Neural crest cell (in vitro differentiated cells): ENCODE measurements around the gene AQP7. TPM values are rescaled to one million over a fixed set of nuclear protein-coding genes. Genes with fewer than 3 reads are reported as not detected.

ENCODE experiments used
- DNase-seq: peaks from one replicate; pipeline ENCODE4 v3.0.0; 2021; ENCODE audit warnings: low read depth, mixed read lengths, low spot score
- H3K27ac Mint-ChIP-seq: one replicate; pipeline ENCODE4 v1.8.0; 2021; ENCODE audit warnings: mild to moderate bottlenecking, mixed read lengths; ENCODE audit not compliant: unreplicated experiment
- H3K27me3 Mint-ChIP-seq: 2 replicates; pipeline ENCODE4 v1.8.0; 2021; ENCODE audit warnings: low read depth, mild to moderate bottlenecking, mixed read lengths
- H3K36me3 Mint-ChIP-seq: 2 replicates; pipeline ENCODE4 v1.8.0; 2021; ENCODE audit warnings: low read depth, mild to moderate bottlenecking, mixed read lengths
- H3K4me1 Mint-ChIP-seq: 2 replicates; pipeline ENCODE4 v1.8.0; 2021; ENCODE audit warnings: mixed read lengths
- H3K4me3 Mint-ChIP-seq: one replicate; pipeline ENCODE4 v1.8.0; 2021; ENCODE audit warnings: mild to moderate bottlenecking, mixed read lengths
- H3K9me3 Mint-ChIP-seq: 2 replicates; pipeline ENCODE4 v1.8.0; 2021; ENCODE audit warnings: mixed read lengths
- total RNA-seq: library from RNA; stranded (reverse); gene quantifications from 2 replicates; pipeline ENCODE4 v1.2.1, GENCODE V29; 2021
- TF ChIP-seq, protein P1 (sequence below): fragments of 200-600 bp; sonication (generic); conservative IDR thresholded peaks from 2 replicates; pipeline ENCODE4 v1.5.0; 2021; ENCODE audit warnings: antibody characterized with exemption, mild to moderate bottlenecking

The AQP7 gene
- total RNA-seq, 1 donor from 2014 or later = 0.98 TPM

DNA sequence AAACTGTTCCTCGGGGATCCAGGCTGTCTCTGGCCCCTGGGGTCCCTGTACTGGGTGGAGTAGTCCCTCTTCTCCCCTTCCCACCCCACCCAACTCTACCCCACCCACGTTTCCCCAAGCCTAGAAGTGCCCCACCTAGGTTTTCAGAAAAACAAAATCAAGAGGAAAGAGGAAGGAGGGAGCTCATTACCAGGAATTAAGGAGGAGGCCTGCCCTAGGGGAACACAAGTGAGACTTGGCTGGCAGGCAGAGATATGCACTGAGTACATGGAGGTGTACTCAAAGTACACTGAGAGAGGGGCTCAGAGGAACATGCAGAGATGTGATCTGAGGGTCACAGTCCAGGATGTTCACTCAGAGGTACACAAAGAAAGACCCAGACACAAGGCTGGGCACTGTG lies 34.8 kb upstream of the AQP7 start:
- TF ChIP-seq, protein P1, sequence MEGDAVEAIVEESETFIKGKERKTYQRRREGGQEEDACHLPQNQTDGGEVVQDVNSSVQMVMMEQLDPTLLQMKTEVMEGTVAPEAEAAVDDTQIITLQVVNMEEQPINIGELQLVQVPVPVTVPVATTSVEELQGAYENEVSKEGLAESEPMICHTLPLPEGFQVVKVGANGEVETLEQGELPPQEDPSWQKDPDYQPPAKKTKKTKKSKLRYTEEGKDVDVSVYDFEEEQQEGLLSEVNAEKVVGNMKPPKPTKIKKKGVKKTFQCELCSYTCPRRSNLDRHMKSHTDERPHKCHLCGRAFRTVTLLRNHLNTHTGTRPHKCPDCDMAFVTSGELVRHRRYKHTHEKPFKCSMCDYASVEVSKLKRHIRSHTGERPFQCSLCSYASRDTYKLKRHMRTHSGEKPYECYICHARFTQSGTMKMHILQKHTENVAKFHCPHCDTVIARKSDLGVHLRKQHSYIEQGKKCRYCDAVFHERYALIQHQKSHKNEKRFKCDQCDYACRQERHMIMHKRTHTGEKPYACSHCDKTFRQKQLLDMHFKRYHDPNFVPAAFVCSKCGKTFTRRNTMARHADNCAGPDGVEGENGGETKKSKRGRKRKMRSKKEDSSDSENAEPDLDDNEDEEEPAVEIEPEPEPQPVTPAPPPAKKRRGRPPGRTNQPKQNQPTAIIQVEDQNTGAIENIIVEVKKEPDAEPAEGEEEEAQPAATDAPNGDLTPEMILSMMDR = no peak
- no peaks in the 10 kb centered on the region for H3K4me1 Mint-ChIP-seq
- no peak for DNase-seq
- no peaks in the 10 kb centered on the region for H3K27me3 Mint-ChIP-seq
- no peak overlapping the region for H3K27ac Mint-ChIP-seq
- no peak overlapping the region for H3K4me3 Mint-ChIP-seq
- no peaks in the 10 kb centered on the region for H3K36me3 Mint-ChIP-seq
- no peaks in the 10 kb centered on the region for H3K9me3 Mint-ChIP-seq

DNA sequence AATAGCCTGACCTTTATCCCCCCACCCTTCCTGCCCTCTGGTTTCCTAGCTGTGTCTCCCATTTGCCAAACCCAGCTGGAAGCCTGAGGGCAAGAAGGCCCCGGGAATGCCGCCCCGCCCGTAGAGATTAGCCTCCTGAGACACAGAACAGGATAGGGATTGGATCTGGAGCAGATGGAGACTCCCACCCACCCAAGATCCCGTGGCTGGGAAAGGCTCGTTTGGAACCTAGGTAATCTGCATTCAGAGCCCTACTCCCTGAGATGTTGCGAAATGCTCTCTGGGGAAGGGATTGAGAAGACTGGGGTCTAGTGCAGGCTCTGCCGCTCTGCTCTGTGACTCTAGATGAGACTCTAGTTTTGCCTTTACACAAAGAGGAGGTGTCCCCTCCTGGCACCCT lies 34.1 kb upstream of the AQP7 start:
- TF ChIP-seq, protein P1 = no peak
- Mint-ChIP-seq H3K36me3 (no peaks in the 10 kb centered on the region), H3K4me3 (no peak overlapping the region), H3K27me3 (no peaks in the 10 kb centered on the region), H3K27ac (no peak overlapping the region), H3K4me1 (no peaks in the 10 kb centered on the region), H3K9me3 (no peaks in the 10 kb centered on the region)
- DNase-seq = no peak

DNA sequence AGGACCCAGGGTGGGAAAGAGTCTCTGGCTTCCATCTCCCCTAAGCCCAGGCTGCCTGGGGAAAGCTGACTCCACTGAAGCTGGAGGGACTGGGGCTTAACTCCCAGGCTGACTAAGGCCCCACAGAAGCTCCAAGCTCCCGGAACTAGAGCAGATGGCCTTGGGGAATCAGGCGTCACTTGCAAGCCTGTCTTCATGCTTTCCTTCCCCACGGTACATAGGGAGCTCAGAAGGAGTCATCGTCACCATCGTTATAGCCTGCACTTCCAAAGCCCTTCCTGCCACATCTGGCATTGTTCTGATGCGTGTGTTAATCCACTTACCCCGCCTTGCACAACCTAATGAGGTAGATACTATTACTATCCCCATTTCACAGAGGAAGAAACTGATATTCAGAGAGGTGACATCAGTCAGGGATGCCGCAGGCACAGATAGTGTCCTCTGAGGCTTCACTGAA lies 33.5 kb upstream of the AQP7 start:
- TF ChIP-seq, protein P1 = no peak
- Mint-ChIP-seq H3K4me1 (no peaks in the 10 kb centered on the region), H3K4me3 (no peak overlapping the region), H3K9me3 (no peaks in the 10 kb centered on the region), H3K27me3 (no peaks in the 10 kb centered on the region), H3K36me3 (no peaks in the 10 kb centered on the region), H3K27ac (no peak overlapping the region)
- DNase-seq = no peak

DNA sequence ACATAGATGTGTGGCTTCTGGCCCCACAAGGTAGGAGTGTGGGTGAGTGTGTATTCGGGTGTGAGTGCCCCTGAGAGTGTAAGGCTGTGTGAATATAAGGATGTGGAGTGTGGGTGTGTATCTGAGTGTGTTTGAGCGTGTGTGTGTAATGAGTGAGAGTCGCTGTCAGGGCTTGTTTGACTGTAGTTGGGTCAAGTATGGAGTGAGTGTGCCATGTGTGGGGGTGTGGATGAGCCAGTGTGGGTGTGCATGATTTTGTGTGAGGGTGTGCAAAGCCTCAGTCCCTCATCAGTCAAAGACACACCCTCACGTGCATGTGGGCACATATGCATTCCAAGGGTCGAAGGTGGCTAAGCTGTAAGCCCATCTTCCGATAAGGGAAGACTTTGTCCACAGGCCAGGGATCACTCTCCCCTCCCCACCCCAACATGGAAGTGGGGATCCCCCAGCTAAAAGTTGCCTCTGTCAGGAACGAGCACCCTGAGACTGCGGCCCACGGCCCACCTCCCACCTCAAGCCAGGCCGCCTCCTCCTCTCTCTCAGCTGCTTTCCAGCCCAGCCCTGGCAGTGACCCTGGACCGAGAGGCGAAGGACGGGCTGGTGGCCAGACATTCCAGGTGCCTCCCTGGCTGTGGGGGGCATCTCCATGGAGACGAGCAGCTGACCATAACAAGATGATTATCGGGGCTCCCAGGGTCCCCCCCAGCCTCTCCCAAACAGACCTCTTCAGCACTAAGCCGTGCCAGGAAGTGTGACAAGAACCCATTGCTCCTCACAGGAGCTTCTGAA lies 32.1 kb upstream of the AQP7 start:
- H3K27me3 Mint-ChIP-seq = no peaks in the 10 kb centered on the region
- H3K9me3 Mint-ChIP-seq = no peaks in the 10 kb centered on the region
- no peak overlapping the region for H3K4me3 Mint-ChIP-seq
- H3K36me3 Mint-ChIP-seq = no peaks in the 10 kb centered on the region
- H3K4me1 Mint-ChIP-seq = no peaks in the 10 kb centered on the region
- TF ChIP-seq, protein P1 = no peak
- no peak for DNase-seq
- H3K27ac Mint-ChIP-seq = no peak overlapping the region

DNA sequence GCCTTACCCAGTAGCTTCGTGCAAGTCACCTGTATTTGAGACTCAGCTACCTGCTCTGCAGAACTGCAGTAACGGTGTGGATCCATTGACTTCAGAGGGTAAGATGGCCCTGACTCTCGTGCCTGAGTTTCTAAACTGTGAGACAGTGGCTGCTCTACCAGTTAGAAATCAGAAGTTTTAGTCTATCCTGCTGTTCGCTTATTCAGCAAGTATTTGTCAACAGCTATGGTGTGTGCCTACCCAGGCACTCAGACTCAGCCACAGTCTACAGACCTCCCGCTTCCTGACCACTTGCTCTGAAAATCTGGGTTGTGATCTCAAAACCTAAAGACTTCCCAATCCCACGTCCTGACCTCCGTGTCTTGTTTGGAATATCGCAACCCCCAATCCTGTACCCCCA lies 31.5 kb upstream of the AQP7 start:
- Mint-ChIP-seq H3K27me3 (no peaks in the 10 kb centered on the region), H3K27ac (no peak overlapping the region), H3K4me1 (no peaks in the 10 kb centered on the region), H3K9me3 (no peaks in the 10 kb centered on the region), H3K4me3 (no peak overlapping the region), H3K36me3 (no peaks in the 10 kb centered on the region)
- no peak for DNase-seq
- TF ChIP-seq, protein P1 = no peak
